Right lobe of liver (tissue), 6 donors: Measurements from ENCODE around the gene IL17RB. TPM values are rescaled to one million over a fixed set of nuclear protein-coding genes. Genes with fewer than 3 reads are reported as not detected.
A peak's percentile ranks its signal among the peaks of the same experiment; 100 is the strongest.

ENCODE experiments used
- ATAC-seq, 4 donors: fragments of 200-7000 bp; cut with Tn5 transposase; one replicate each; pipeline ENCODE4 v1.9.1; 2020; ENCODE audit warnings: mild to moderate bottlenecking in 4 of 4, moderate library complexity in 4 of 4
- DNase-seq, 3 donors: peaks; one replicate each; pipeline ENCODE4 v3.0.0-alpha.2; 2020
- H3K27ac ChIP-seq, 3 donors: fragments of 200-600 bp; one replicate each; pipeline ENCODE4 v1.8.0; 2022
- H3K27me3 ChIP-seq, 2 donors: fragments of 200-600 bp; one replicate each; pipeline ENCODE4 v1.8.0; 2022
- H3K36me3 ChIP-seq, 4 donors: fragments of 200-600 bp; sonication (generic) in 1 of 4; one replicate each; pipeline versions ENCODE4 v1.5.1 to v1.8.0; 2017 to 2022; ENCODE audit warnings: control low read depth in 1 of 4
- H3K4me1 ChIP-seq, 4 donors: fragments of 200-600 bp; sonication (generic) in 1 of 4; one replicate each; pipeline versions ENCODE4 v1.5.1 to v1.8.0; 2017 to 2022; ENCODE audit warnings: control low read depth in 1 of 4
- H3K4me3 ChIP-seq, 3 donors: fragments of 200-600 bp; one replicate each; pipeline ENCODE4 v1.8.0; 2022
- H3K9me3 ChIP-seq, 4 donors: fragments of 200-600 bp; sonication (generic) in 1 of 4; one replicate each; pipeline versions ENCODE4 v1.5.1 to v1.8.0; 2017 to 2022; ENCODE audit warnings: control low read depth in 1 of 4
- POLR2A ChIP-seq: fragments of 450-650 bp; IDR thresholded peaks from one replicate; pipeline ENCODE4 v1.6.1; 2017; ENCODE audit warnings: antibody characterized with exemption, mild to moderate bottlenecking
- WGBS: methylation state at CpG from one replicate; pipeline ENCODE4 v1.1.6; 2018; ENCODE audit warnings: low coverage, low lambda C conversion rate; ENCODE audit not compliant: insufficient coverage; ENCODE audit errors: missing lambda C conversion rate; 5-methylcytosine and 5-hydroxymethylcytosine counted together
- intact Hi-C, 2 donors: fragments of 100-400 bp; cut with DNase I; formaldehyde crosslinking; loops; one replicate each; pipeline versions ENCODE4 v1.11.2 to v1.14.1; 2022
- total RNA-seq, 6 experiments: library from RNA; depleted of rRNA in 2 of 6; stranded (reverse); fragments of >200 nt in 2 of 6; fragmentation: NEBNext Ultra II Directional in 3 of 6; extraction: Animal tissue kit (Norgen Biotek cat#: 25700) in 3 of 6; gene quantifications; one replicate each; pipeline versions ENCODE4 v1.1.0 to v1.2.4, GENCODE V29; 2016 to 2023
- TF ChIP-seq, protein P1 (sequence below), 4 donors: fragments of 200-600 bp in 3 of 4; fragments of 450-650 bp in 1 of 4; IDR thresholded peaks; one replicate each; pipeline versions ENCODE4 v1.5.1 to v1.8.0; 2016 to 2022; ENCODE audit warnings: antibody characterized with exemption in 4 of 4, mild to moderate bottlenecking in 2 of 4
- donor health status: DM: no; HTN: yes; CAD: no.
- donor health status: DM: no; HTN: no; CAD: no.
- donor health status: DM: no; HTN: no; CAD: no.
- donor health status: DM: no; HTN: yes; CAD: no.
- donor health status: DM: no; HTN: yes; CAD: no.

IL17RB gene
- total RNA-seq, 6 experiments from 2014 or later: 19.8 to 30.2 (median 27.3) TPM

DNA sequence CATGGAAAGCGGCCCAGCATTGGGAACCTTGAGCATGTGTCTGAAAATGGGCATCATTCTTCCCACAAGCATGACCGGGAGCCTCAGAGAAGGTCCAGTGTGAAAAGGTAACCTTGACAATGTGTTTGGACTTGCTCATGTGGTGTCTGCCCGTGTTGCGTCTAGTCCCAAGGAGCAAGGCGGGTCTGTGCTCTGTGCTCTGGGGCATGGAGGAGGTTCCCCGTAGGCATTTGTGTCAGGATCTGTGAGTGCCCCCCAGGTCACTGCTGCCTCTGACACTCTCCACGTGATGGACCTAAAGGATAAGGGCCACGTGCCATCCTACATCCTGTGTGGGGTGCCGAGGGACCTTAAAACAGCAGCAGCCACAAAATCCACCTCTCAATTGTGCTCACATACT lies 45.0 kb upstream of the IL17RB start:
- intact Hi-C loops: no loop called here
- Histone ChIP-seq H3K9me3 (no peaks in the 10 kb centered on the region), H3K4me1 (peaks cover 0 to 2% (median 0%) of the 10 kb centered on the region in 4 donors), H3K27me3 (no peaks in the 10 kb centered on the region), H3K36me3 (no peaks in the 10 kb centered on the region), H3K4me3 (no peak overlapping the region), H3K27ac (no peak overlapping the region)
- ATAC-seq (no peak), DNase-seq (no peak)
- 60% methylated on average over 1 of the region's 9 CpGs for WGBS
- TF ChIP-seq, protein P1, sequence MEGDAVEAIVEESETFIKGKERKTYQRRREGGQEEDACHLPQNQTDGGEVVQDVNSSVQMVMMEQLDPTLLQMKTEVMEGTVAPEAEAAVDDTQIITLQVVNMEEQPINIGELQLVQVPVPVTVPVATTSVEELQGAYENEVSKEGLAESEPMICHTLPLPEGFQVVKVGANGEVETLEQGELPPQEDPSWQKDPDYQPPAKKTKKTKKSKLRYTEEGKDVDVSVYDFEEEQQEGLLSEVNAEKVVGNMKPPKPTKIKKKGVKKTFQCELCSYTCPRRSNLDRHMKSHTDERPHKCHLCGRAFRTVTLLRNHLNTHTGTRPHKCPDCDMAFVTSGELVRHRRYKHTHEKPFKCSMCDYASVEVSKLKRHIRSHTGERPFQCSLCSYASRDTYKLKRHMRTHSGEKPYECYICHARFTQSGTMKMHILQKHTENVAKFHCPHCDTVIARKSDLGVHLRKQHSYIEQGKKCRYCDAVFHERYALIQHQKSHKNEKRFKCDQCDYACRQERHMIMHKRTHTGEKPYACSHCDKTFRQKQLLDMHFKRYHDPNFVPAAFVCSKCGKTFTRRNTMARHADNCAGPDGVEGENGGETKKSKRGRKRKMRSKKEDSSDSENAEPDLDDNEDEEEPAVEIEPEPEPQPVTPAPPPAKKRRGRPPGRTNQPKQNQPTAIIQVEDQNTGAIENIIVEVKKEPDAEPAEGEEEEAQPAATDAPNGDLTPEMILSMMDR (IDR thresholded peaks at IDR 0.05): no peak
- TF ChIP-seq POLR2A: no peak

GRCh38 chr3:53802256-53802880 lies 44.0 kb upstream of the IL17RB start:
- Histone ChIP-seq H3K4me3 (no peak overlapping the region), H3K36me3 (no peaks in the 10 kb centered on the region), H3K27me3 (no peaks in the 10 kb centered on the region), H3K27ac (no peak overlapping the region), H3K9me3 (no peaks in the 10 kb centered on the region), H3K4me1 (peaks cover 0 to 10% (median 0%) of the 10 kb centered on the region in 4 donors)
- ATAC-seq (no peak), DNase-seq (no peak)
- 91% methylated on average over 4 of the region's 8 CpGs for WGBS
- intact Hi-C loops: no loop called here
- TF ChIP-seq, protein P1 (IDR thresholded peaks at IDR 0.05): no peak
- no peak for TF ChIP-seq POLR2A

- no peak for TF ChIP-seq POLR2A
- TF ChIP-seq, protein P1 (IDR thresholded peaks at IDR 0.05): no peak
Observed at GRCh38 chr3:53803124-53803815, 43.1 kb upstream of the IL17RB start.

DNA sequence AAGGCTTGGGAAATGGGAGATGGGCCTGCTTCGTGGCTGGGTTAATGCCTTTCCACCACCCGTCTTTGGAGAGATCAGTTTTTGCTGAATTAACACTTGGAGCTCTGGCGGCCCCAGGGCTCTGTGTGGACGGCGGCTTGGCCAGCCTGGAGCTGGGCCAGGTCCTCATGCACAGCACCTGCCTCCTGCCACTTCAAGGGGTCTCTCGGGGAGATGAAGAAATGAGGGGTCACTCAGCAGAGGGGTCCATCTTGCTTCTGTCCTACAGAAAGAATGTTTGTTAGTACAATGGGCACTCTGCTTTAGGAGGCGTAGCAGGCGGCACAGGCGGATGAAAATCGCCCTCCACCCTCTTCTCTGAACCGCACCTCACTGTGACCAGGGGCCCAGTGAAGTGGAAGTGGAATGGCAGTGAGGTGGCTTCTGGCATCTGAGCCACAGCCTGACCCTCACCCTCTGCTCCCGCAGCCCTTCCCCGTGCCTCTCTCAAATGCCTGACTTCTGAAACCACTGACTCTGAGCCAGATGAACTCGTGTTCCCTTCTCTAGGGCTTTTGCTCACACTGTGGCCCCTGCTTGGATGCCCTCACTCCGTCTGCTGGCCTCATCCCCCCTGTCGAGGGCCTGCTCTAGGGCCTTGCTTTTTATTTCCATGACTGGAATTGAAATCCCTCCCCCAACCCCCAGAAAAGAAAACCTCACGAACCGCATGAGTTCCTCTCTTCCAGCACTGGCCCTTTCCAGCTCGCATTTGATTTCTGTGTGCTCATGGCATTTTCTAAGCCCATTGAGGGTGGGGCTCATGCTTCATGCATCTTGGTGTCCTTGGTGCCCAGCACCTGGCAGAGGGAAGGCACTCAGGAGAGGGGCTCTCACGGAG lies 42.3 kb upstream of the IL17RB start:
- Histone ChIP-seq H3K4me1 (peaks cover 0 to 10% (median 0%) of the 10 kb centered on the region in 4 donors), H3K4me3 (no peak overlapping the region), H3K27me3 (no peaks in the 10 kb centered on the region), H3K27ac (no peak overlapping the region), H3K36me3 (no peaks in the 10 kb centered on the region), H3K9me3 (no peaks in the 10 kb centered on the region)
- no peak for TF ChIP-seq POLR2A
- TF ChIP-seq, protein P1 (IDR thresholded peaks at IDR 0.05): no peak
- intact Hi-C loops: no loop called here
- no peak for ATAC-seq
- WGBS: 62% methylated on average over 10 of the region's 20 CpGs
- no peak for DNase-seq

More at GRCh38 chr3:53803124-53803815, 43.1 kb upstream of the IL17RB start:
- H3K4me3 ChIP-seq: no peak overlapping the region
- H3K4me1 ChIP-seq: peaks cover 0 to 10% (median 0%) of the 10 kb centered on the region in 4 donors
- H3K36me3 ChIP-seq: no peaks in the 10 kb centered on the region
- no peaks in the 10 kb centered on the region for H3K9me3 ChIP-seq
- intact Hi-C loops: no loop called here
- H3K27ac ChIP-seq: no peak overlapping the region
- DNase-seq (peak in 1 of 3 donors; percentile 30), ATAC-seq (no peak)
- 90% methylated on average over 7 of the region's 18 CpGs for WGBS
- no peaks in the 10 kb centered on the region for H3K27me3 ChIP-seq
